Measurements from ENCODE around the gene PERP.

The PERP gene

DNA sequence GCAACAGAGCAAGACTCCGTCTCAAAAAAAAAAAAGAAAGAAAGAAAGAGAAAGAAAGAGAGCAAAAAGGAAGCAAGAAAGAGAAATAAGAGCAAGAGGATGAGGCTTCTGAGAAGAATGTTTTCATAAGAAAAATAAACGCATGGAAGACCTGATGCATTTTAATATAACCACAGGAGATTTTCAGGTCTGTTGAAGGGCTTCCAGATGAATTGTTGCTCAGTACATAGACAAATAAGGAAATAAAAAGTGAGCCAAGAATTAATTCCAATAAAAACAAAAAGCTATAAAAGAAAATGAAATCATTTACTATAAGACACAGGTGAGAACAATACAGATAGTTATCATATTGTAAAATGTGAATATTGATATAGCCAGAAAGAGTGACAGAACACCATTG lies 43.5 kb downstream of the PERP start:
- TF ChIP-seq, protein P1, sequence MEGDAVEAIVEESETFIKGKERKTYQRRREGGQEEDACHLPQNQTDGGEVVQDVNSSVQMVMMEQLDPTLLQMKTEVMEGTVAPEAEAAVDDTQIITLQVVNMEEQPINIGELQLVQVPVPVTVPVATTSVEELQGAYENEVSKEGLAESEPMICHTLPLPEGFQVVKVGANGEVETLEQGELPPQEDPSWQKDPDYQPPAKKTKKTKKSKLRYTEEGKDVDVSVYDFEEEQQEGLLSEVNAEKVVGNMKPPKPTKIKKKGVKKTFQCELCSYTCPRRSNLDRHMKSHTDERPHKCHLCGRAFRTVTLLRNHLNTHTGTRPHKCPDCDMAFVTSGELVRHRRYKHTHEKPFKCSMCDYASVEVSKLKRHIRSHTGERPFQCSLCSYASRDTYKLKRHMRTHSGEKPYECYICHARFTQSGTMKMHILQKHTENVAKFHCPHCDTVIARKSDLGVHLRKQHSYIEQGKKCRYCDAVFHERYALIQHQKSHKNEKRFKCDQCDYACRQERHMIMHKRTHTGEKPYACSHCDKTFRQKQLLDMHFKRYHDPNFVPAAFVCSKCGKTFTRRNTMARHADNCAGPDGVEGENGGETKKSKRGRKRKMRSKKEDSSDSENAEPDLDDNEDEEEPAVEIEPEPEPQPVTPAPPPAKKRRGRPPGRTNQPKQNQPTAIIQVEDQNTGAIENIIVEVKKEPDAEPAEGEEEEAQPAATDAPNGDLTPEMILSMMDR (IDR thresholded peaks at IDR 0.05; ENCODE audit: low read depth, low read length): no peak
- no peak overlapping the region for H3K4me3 ChIP-seq (replicated peaks in 1 of 2; ENCODE audit: low read depth in 2 of 2, low read length in 2 of 2)
- DNase-seq (ENCODE audit: low read depth in 2 of 2): no peak

DNA sequence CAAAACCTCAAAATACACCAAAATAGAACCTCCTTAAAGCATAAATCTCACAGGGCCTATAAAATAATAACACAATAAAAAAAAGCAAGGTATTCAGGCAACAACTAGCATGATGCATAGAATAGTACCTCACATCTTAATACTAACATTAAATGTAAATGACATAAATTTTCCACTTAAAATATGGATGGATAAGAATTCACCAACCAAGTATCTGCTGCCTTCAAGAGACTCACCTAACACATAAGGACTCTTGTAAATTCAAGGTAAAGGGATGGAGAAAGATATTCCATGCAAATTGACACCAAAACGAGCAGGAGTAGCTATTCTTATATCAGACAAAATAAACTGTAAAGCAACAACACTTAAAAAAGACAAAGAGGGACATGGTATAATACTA lies 52.2 kb downstream of the PERP start:
- TF ChIP-seq, protein P1 (IDR thresholded peaks at IDR 0.05; ENCODE audit: low read depth, low read length): no peak
- DNase-seq (ENCODE audit: low read depth in 2 of 2): no peak
- H3K4me3 ChIP-seq (replicated peaks in 1 of 2; ENCODE audit: low read depth in 2 of 2, low read length in 2 of 2): no peak overlapping the region

DNA sequence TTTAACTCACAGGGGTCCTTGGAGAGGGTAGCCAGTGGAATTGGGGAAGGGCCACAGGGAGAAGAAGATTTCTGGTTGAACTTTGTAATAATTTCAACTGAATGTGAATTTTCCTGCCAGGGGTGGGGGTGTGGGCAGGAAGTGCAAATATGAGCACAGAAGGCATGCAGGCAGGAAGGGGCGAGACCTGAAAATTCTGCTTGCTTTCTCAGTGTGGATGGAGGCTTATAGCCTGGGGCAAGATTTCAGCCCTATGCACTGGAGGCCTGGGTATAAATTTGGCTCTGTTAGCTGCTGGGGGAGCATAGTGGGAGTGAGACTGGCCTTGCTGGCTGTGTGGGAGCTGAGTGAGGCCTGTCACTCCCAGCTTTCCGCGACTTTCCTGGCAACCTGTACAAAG lies 54.4 kb downstream of the PERP start:
- H3K4me3 ChIP-seq (replicated peaks in 1 of 2; ENCODE audit: low read depth in 2 of 2, low read length in 2 of 2): no peak overlapping the region
- TF ChIP-seq, protein P1 (IDR thresholded peaks at IDR 0.05; ENCODE audit: low read depth, low read length): no peak
- DNase-seq (ENCODE audit: low read depth in 2 of 2): no peak

DNA sequence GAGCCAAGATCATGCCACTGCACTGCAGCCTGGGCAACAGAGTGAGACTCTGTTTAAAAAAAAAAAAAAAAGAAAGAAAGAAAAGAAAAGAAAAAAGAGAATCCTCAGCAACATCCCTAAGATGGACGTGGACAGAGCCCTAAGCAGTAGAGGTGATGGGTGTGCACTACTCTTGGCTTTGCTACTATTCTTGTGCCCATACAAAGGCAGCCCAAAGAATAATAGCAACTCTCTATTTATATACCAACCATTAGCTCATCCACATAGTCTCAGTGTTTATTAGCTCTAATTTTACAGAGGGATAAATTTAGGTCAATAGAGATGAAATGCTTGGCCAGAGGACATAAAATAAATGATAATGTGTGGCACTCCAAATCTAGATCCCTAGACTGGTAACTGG lies 62.2 kb downstream of the PERP start:
- no peak overlapping the region for H3K4me3 ChIP-seq (replicated peaks in 1 of 2; ENCODE audit: low read depth in 2 of 2, low read length in 2 of 2)
- TF ChIP-seq, protein P1 (IDR thresholded peaks at IDR 0.05; ENCODE audit: low read depth, low read length): no peak
- no peak for DNase-seq (ENCODE audit: low read depth in 2 of 2)

DNA sequence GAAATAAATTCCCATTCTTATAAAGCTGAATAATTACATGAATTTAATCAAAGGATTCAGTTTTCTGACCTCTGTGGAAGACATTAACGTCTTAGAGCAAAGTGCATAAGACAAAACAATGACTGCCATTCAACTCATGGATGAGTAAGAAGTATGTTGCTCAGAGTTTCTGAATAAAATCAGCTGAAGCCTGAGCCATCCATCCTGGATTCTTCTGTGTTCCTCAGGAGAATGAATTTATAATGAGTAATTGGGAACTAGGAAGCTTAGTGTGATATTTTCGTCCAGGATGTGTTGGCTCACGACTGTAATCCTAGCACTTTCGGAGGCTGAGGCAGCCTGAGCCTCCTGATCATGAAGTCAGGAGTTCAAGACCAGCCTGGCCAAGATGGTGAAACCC lies 62.8 kb downstream of the PERP start:
- DNase-seq (ENCODE audit: low read depth in 2 of 2): peak in 1 of 2 donors; percentile 18
- TF ChIP-seq, protein P1 (IDR thresholded peaks at IDR 0.05; ENCODE audit: low read depth, low read length): no peak
- H3K4me3 ChIP-seq (replicated peaks in 1 of 2; ENCODE audit: low read depth in 2 of 2, low read length in 2 of 2): no peak overlapping the region

Measured in cardiac fibroblast (primary cell).